GM18502 (cell line): Measurements from ENCODE around the gene ACACB.
"Not testable (repeated sequence)": the region's sequence is repeated elsewhere in the genome, so short reads cannot be mapped to it uniquely, and the experiment has no call there.

Experiments
- ATAC-seq: cut with Tn5 transposase; IDR thresholded peaks from one replicate; pipeline ENCODE4 v1.9.1; 2021; ENCODE audit warnings: mild to moderate bottlenecking; ENCODE audit not compliant: unreplicated experiment, poor library complexity

The ACACB gene

GRCh38 chr12:109170324-109170723 lies 53.9 kb downstream of the ACACB start:
- ATAC-seq, result no peak

DNA sequence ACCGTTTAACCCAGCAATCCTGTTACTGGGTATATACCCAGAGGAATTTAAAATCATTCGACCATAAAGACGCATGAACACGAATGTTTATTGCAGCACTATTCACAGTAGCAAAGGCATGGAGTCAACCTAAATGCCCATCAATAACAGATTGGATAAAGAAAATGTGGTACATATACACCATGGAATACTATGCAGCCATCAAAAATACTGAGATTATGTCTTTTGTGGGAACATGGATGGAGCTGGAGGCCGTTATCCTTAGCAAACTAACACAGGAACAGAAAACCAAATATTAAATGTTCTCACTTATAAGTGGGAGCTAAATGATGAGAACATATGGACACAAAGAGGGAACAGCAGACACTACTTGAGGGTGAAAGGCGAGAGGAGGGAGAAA lies 56.4 kb downstream of the ACACB start:
- not testable (repeated sequence) for ATAC-seq

GRCh38 chr12:109173443-109174240 lies 57.3 kb downstream of the ACACB start:
- no peak for ATAC-seq

DNA sequence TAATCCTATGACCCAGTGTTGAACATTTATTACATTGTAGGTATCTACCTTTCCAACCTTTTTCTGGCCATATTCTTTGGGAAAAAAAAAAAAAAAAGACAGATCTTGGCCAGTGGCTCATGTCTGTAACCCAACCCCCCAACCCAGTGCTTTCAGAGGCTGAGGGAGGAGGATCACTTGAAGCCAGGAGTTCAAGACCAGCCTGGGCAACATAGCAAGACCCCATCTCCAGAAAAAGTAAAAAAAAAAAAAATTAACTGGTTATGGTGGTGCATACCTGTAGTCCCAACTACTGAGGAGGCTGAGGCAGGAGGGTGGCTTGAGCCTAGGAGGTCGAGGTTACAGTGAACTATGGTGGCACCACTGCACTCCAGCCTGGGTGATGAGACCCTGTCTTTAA lies 58.1 kb downstream of the ACACB start:
- no peak for ATAC-seq

- no peak for ATAC-seq
Observed at GRCh38 chr12:109178532-109178931, 62.1 kb downstream of the ACACB start.

GRCh38 chr12:109179927-109180326 lies 63.5 kb downstream of the ACACB start:
- no peak for ATAC-seq

GRCh38 chr12:109182041-109182839 lies 65.9 kb downstream of the ACACB start:
- ATAC-seq, result no peak

DNA sequence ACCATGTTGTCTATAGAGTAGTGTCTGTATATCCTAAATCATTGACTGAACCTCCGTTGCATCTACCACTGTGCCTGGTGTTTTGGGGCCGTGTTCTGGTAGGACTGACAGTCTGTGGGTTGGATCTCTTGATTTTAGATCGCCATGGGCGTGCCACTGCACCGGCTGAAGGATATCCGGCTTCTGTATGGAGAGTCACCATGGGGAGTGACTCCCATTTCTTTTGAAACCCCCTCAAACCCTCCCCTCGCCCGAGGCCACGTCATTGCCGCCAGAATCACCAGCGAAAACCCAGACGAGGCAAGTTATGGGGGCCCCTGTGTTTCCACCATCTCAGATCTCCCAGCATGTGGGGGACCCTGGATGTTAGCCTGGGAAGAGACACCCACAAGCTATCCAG lies 69.1 kb downstream of the ACACB start:
- ATAC-seq, result no peak

- ATAC-seq, result no peak
Observed at GRCh38 chr12:109186993-109187653, 70.7 kb downstream of the ACACB start.

GRCh38 chr12:109188108-109188712 lies 71.8 kb downstream of the ACACB start:
- no peak for ATAC-seq

DNA sequence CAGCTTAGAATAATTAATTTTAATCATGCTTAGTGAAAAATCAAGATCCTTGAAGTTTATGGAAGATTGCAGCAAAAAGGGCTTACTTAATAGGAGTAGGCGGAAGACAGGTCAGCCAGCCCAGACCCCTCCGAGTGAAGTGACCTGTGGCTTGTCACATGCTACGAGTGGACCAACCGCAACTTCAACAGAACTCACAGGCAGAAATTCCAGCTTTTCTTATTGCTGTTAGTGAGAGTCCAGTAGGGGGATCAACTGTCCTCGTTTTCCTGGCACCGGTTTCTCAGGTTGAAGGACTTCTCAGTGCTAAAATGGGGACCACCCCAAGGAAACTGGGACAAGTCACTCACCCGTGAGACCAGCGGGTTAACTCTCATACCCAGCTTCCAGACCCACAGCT lies 72.9 kb downstream of the ACACB start:
- no peak for ATAC-seq

GRCh38 chr12:109191621-109192250 lies 75.3 kb downstream of the ACACB start:
- ATAC-seq, result no peak

GRCh38 chr12:109192358-109192757 lies 76.0 kb downstream of the ACACB start:
- no peak for ATAC-seq

DNA sequence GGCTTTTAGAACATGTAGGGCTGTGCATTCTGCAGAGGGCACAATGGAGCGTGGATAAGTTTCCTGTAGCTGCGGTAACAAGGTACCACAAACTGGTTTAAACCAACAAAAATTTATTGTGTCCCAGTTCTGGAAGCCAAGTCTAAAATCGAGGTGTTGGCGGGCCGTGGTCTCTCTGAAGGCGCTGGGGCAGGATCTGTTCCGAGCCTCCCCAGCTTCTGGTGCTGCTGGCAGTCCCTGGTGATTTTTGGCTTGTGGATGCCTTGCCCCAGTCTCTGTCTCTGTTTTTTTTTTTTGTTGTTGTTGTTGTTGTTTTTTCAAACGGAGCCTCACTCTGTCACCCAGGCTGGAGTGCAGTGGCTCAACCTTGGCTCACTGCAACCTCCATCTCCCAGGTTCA lies 77.5 kb downstream of the ACACB start:
- no peak for ATAC-seq

DNA sequence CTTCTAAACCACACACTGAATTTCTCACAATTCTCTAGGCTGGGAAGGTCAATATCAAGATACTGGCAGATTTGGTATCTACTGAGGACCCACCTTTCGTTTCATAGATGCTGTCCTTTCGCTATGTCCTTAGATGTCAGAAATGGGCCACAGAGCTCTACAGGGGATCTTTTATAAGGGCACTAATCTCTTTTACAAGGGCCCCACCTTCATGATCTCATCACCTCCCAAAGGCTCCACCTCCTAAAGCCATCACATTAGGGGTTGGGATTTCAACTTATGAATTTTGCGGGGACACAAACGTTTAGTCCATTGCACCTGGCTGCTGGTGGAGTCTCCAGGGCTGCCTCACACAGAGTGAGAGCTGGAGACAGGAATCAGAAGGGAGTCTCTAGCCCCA lies 79.9 kb downstream of the ACACB start:
- no peak for ATAC-seq

GRCh38 chr12:109197327-109197726 lies 80.9 kb downstream of the ACACB start:
- ATAC-seq, result no peak

DNA sequence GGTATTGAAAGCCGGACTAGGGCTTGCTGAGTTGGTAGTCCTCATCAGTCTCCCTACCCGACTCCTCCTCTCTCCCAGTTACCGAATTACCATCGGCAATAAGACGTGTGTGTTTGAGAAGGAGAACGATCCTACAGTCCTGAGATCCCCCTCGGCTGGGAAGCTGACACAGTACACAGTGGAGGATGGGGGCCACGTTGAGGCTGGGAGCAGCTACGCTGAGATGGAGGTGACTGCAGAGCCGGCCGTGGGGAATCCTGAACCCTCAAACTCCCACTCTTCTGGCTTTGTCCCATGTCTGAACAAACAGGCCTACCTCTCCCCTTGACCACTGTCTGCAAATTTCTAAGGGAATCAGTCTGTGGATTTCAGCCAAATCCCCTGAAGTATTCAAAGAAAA lies 82.9 kb downstream of the ACACB start:
- ATAC-seq, result no peak

DNA sequence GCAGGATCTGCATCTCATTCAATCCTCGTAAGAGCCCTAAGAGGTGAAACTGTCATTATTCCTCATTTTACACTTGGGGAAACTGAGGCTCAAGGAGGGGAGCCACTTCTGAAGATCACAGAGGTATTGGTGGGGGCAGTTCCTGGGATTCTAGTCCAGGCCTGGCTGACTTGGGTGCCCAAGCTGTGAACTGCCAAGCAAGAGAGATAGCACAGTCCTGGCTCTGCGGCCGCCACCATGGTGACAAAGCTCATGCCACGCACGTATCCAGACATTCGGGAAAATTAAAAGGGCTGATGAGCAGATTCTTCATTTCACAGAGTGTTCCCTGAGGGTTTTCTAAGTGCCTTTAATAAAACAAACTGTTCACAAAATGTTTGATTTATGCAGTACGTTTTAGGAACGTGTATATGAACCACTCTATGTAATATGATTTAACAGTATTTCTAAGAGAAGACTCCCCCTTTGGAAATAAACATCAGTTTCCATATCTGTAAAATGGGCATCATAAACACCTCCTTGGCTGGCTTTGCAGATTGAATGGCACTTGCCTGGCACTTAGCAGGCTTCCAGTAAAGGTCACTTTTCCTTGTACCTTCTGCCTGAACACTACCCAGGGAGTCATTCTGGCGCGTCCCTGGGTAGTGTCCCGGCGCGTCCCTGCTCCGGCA lies 84.6 kb downstream of the ACACB start:
- no peak for ATAC-seq

DNA sequence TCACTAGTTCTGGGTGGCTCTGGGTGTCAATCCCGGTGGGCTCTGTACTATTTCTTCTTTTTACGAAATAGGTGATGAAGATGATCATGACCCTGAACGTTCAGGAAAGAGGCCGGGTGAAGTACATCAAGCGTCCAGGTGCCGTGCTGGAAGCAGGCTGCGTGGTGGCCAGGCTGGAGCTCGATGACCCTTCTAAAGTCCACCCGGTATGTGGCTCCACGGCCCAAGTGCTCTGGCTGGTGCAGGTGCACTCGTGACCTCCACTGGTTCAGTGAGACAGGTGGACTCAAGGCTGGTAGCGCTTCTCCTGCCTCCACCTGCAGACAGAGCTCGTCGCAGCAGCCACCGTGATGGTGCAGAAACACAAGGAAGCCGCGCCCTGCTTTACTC lies 85.1 kb downstream of the ACACB start:
- ATAC-seq, result no peak

GRCh38 chr12:109202770-109203169 lies 86.4 kb downstream of the ACACB start:
- ATAC-seq, result no peak
